Iris pigment epithelial cell (primary cell): Measurements from ENCODE around the gene CLDN8.
A peak's percentile ranks its signal among the peaks of the same experiment; 100 is the strongest.

Experiments
- DNase-seq: peaks from one replicate; pipeline ENCODE4 v3.0.0-alpha.2; 2011; ENCODE audit warnings: low read depth

The CLDN8 gene

GRCh38 chr21:30216041-30216723, at the start of gene CLDN8:
TSS of gene CLDN8 (minus strand) at chr21:30216097. CDS start at chr21:30215925, 172 bp downstream.
- no peak for DNase-seq

GRCh38 chr21:30257773-30258172, 41.9 kb upstream of the CLDN8 start:
- DNase-seq = peak; percentile 59

- no peak for DNase-seq
These were observed 40.2 kb upstream of the CLDN8 start for GRCh38 chr21:30256100-30256499.

DNA sequence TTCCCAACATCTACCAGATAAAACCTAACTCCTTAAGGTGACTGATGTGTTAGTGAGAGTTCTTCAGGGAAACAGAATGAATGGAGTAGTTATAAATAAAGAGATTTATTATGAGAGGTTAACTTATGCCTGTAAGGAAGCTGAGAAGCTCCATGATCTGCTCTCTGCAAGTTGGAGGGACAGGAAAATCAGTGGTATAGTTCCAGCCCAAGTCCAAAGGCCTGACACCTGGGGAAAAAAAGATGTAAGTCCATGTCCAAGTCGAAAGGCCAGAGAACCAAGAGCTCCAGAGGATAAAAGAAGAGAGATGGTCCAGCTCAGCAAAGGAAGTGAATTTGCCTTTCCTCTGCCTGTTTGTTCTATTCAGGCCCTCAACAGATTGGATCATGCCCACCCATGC, 39.8 kb upstream of the CLDN8 start:
- DNase-seq = no peak

DNA sequence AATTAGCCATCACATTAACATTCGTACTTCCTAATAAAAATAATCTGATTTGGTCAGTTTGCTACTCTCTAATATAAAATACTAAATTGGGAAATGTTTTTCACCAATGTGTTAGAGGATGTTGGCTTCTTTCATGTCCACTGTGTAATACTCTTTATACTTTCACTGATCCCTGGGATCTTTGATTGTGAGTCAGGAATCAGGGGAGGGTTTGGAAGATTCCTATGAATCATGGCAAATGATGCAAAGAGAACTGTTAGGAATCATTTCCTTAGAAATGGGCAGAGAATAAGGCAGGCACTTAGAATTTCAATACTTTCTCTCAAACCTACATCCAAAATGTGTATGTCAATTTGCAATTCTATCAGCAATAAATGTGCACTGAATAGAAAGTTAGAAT, 35.9 kb upstream of the CLDN8 start:
- DNase-seq = no peak

GRCh38 chr21:30249936-30250335, 34.0 kb upstream of the CLDN8 start:
- DNase-seq = no peak

GRCh38 chr21:30248844-30249243, 32.9 kb upstream of the CLDN8 start:
- no peak for DNase-seq

GRCh38 chr21:30245061-30245460, 29.2 kb upstream of the CLDN8 start:
- DNase-seq = no peak

DNA sequence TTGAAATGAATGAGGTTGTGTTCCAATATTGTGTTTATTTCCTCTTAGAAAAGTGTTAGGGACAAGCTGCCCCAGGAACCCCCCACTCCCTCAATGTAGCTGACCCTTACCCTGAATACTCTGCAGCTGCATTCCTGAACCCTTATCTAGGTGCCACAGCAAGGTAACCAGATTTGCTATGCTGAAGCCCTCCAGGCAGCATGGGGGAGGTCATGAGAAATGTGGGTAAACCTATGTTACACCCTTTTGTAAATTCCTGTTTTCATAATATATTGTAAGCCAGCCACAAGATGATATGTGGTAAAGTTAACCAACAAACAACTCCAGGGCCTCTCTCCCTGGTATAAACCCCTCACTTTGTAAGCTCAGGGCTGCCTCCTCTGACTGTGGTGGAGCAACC, 27.8 kb upstream of the CLDN8 start:
- DNase-seq = no peak

- no peak for DNase-seq
These were observed 24.8 kb upstream of the CLDN8 start for GRCh38 chr21:30240661-30241060.

DNA sequence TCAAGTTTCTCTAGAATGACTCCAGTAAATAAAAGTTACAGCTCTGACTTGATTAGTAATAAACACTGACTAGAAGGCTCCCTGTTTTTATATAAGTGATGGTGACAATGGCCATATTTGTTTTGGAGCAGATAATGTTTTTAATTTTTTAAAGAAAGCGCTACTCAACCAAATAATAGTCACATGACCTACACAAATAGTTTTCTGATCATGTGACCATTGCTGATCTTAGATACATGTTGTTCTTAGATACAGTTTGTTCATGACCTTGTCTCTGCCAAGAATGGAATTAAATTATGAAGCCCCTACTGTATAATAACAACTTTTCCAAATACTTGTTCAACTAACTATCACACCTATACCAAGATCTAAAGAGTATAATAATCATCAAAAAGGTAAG, 22.3 kb upstream of the CLDN8 start:
- no peak for DNase-seq

- peak; percentile 84 for DNase-seq
These were observed 18.7 kb upstream of the CLDN8 start for GRCh38 chr21:30234643-30235042.

- DNase-seq = no peak
These were observed 18.2 kb upstream of the CLDN8 start for GRCh38 chr21:30234050-30234449.

DNA sequence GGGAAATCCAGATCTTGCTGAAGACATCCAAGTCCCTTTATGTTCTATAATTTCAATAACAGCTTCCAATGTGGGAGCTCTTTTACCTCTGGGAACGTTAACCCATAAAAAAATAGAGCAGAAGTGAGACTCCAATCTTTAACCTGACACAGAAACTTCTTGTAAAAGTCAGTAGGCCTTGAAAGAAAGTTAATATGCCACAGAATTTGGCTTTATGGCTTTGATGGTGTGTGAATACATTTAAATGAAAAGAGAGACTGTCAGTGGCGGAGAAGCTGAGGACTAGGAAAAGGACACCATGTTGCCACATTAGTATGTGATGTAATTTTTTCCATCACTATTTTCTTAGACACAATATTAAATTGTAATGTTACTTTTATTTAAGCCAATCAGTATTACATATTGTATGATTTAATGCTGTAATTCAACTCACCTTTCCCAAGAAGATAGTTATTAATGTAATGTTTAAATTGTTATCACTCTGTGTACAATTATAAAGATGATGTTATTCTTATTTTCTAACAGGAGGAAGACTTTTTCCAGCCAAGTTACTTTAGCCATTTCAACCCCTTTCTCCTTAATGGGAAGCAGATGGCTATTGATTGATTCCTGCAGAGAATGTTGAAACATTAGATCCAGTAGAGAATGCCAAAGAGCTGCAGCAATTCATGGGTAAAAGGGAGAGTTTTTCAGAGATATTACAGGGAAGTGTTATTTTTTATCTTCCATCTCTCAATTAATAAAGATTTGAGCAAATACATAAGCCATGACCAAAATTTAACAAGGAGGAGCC, 17.5 kb upstream of the CLDN8 start:
- DNase-seq = no peak

GRCh38 chr21:30232011-30232410, 16.1 kb upstream of the CLDN8 start:
- peak; percentile 53 for DNase-seq

GRCh38 chr21:30227633-30228404, 11.9 kb upstream of the CLDN8 start:
- peak; percentile 99 for DNase-seq

- DNase-seq = no peak
These were observed 11.2 kb upstream of the CLDN8 start for GRCh38 chr21:30227128-30227527.

DNA sequence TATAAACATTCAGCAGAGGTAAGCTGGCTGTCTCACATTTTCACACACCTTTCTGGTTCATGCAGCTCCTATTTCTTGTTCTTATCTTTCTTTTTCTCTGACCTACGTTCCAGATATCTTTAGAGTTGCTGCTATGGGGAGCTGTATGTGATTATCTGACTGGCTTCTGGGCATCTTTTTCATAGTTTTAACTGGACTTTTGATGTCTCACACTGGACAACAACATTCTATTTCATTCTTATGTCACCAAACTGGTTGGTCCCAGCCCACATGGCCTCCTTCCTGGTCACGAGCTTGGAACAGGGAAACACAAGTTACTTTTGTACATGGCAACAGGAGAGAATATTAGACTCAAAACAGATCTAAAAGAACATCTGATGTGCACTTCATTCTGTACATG, 7.7 kb upstream of the CLDN8 start:
- no peak for DNase-seq

- DNase-seq = no peak
These were observed 6.8 kb upstream of the CLDN8 start for GRCh38 chr21:30222724-30223123.

GRCh38 chr21:30211071-30211470, 4.8 kb downstream of the CLDN8 start:
- DNase-seq = no peak

DNA sequence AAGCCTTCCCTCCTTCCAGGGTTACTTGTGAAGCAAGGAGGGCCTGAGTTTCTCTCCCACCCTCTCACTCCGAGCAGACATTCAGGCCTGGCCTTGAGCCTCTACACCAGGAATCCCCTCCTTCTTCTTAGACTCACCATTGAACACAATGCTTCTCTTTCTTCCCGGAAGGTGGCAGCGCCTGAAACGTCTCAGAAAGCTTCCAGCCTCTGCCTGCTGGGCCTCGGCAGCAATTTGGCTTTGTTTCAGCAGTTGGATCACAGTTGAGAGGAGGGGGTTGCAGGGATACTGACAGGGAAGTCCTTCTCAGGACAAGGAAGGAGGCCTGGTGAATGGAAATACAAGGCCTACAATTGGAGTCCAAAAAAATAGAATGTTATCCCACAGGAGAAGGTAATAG, 6.3 kb downstream of the CLDN8 start:
- DNase-seq = peak; percentile 15

DNA sequence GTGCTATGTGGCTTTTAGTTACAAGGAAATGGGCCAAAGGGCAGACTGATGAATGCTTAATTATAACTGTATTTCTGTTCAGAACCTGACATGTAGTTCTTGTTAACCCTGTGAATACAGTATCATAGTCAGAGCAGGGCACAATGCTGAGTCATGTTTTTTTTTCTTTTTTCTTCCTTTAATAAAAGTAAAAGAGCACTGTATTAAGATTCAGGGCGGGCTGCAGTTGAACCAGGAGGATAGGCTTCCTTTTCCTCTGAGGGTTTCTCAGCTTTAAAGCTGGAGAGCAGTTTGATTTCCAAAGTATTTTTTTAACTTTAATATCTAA, 8.7 kb downstream of the CLDN8 start:
- DNase-seq = no peak
